GM18868 (cell line): ENCODE measurements around the gene SSBP3.
"Not testable (repeated sequence)": the region's sequence is repeated elsewhere in the genome, so short reads cannot be mapped to it uniquely, and the experiment has no call there.

Experiments used
- ATAC-seq: cut with Tn5 transposase; IDR thresholded peaks from one replicate; pipeline ENCODE4 v1.9.1; 2021; ENCODE audit warnings: mild to moderate bottlenecking, moderate library complexity; ENCODE audit not compliant: unreplicated experiment

SSBP3 gene

DNA sequence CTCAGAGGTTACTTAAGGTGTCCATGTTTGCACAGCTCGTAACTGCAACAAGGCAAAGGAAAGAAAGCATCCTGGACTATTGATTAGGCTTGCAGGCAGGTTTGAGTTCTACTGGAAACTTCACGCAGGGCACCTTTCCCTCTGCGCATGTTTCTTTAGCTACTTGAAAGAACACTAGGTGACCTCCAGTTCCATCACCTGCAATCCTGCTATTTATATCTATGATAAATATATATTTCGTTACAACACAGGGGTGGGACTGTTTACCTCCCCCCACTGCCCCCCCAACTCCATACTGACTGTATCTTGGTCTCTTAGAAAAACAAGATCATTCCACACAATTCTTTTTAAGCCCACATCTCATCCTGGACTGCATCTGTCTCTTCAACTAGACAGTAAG lies 12.1 kb downstream of the SSBP3 start:
- ATAC-seq = no peak

DNA sequence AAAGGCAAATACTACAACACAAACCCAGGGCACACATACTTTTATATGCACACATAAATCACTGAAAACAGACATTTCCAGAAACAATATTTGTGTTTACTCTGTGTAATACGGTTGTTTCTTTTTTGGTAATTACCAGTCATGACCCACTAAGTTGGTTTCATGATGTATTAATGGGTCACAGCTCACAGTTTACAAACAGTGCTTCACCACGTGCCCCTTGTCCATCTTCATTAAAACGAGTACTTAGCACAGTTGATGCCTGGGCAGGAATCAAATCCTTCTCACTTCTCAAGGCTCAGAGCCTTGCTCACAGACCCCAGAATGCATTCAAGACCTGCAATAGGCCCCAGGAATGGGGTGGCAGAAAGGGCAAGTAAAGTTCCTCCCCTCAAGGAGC lies 13.8 kb downstream of the SSBP3 start:
- no peak for ATAC-seq

DNA sequence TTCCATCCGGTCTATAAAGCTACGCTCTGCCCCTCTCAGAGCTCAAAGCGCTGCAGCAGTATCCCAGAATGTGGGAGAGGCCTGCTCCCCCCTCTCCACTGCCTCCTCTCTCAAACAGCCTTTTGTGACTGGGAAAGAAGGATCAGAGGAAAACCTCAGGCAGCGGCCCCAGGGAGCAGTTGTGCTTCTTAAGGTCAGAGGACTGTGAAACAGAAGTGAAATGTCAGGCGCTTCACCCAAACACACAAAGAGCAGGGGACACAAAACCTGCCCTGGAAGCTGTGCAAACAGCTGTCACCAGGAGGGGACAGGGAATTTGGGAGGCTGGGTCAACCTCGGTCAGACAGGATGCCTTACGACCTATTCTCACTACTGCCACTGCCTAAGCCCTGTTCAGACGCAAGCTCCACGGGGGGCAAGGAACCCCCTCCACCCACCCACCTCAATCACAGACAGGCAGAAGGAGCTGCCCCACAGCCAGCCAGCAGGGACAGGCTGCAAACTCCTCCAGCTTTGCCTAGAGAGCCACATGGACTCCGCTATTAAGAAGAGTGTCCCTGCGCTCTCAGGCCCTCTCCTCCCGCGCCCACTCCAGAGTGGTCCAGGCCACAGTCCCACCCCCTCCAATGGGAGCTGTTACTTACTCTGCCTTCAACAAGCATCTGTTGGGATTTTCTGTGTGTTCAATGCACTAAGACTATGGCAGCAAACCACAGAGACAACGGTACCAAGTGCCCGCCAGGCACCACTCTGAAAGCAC lies 14.6 kb downstream of the SSBP3 start:
- no peak for ATAC-seq

DNA sequence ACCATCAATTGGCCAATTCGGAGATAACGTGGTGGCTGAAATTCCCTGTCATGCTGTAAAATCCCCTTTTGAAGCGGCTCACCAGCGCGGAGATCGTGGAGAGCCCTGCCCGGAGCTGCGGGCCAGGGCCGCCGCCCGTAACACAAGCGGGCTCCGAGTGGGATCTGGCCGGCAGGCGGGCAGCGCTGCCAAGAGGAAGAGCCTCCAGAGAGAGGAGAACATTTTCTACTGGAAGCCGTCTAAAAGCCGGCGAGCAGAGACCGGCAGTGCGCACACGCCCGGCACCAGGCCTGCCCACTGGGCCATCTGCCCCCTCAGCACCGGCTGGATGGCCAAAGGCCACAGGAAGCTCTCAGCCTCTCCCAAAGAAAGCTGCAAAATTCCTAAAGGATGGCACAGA lies 15.5 kb downstream of the SSBP3 start:
- ATAC-seq = no peak

DNA sequence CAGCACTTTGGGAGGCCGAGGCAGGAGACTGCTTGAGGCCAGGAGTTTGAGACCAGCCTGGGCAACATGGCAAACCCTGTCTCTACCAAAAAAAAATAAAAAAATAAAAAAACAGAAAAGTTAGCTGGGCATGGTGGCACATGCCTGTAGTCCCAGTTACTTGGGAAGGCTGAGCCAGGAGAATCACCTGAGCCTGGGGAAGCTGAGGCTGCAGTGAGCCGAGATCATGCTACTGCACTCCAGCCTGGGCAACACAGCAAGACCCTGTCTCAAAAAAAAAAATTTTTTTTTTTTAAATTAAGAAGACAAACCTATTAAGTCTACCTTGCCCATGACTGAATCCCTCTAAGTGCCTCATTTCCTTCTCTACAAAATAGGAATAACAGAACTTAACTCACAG lies 16.6 kb downstream of the SSBP3 start:
- not testable (repeated sequence) for ATAC-seq

DNA sequence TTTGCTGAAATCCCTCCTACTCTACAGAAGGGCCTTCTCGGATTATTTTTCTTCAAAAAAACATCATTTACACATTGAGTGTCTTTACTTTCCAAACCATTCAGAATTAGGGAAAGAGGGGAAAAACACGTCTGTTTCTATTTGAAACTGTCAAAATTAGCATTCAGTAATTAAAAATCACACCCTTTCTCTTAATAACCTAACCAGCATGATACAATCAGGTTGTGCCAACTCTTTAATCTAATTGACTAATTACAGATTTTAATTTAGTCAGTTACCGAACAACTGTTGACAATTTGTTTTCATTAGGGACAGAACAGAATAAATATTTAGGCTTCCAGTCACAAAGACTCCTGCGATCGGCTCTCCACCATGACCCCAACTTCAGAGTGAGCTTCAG lies 18.8 kb downstream of the SSBP3 start:
- ATAC-seq = no peak

DNA sequence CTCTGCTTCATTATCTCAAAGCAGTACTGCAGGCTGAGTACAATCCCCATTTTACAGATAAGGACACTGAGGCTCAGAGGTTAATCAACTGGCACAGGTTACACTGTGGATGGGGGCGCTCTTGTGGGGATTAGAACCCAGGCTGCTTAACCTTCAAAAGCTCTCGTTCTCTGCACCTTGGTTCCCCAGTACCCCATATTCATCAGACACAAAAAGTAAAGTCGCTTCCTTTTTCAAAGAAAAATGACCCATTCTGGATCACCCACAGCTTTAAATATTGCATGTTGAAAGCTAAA lies 20.5 kb downstream of the SSBP3 start:
- no peak for ATAC-seq

DNA sequence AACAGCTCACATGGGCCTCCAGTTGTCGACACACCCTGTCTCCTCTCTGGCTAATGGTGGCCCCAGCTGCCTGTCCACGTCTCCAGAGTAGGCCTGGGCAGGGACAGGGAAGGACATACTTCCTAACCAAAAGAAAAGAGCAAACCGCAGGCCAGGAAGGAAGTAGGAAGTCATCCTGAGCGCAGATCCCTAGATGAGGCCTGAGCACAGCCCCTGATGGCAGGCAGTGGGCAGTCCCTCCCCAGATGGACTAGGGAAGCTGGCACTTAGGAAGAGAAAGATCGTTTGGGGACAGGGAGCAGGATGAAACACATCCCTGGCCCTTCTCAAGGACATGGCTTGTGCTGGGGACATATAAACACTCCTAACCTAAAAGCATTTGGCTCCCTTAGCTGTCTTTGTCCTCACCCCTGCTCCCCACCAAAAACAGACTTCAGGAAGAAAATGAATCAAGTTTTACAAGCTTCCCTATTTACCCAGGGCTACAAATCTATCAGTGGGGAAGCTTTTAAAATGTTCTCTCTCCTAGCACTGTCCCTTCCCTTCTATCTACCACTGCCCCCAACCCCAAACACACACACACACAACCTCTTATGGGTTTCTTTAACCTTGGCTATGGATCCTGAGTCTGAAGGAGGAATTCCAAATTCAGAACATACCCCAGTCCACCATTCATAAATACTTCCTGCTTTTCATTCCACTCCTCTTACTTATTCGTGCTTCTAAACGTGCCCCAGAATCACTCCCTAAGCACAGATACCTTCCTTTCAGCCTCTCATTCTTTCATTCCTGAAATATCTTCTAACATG lies 21.1 kb downstream of the SSBP3 start:
- no peak for ATAC-seq

DNA sequence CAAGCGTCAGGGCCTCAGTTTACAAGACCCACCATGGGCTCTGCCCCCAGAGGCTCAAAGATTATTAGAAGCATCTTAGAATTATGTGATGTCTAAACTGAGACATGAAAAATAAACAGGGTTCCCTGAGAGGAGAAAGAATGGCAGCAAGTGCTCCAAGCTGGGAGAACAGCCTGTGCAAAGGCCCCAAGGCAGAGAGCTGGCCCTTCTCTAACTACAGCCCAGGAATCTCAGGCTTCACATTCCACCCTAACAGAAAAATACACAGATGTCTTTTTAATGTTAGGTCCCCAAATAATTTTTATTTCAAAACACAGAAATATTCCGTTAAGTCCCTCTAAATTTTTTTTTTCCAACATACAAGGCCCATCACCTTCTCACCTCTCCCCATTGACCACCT lies 21.7 kb downstream of the SSBP3 start:
- no peak for ATAC-seq

DNA sequence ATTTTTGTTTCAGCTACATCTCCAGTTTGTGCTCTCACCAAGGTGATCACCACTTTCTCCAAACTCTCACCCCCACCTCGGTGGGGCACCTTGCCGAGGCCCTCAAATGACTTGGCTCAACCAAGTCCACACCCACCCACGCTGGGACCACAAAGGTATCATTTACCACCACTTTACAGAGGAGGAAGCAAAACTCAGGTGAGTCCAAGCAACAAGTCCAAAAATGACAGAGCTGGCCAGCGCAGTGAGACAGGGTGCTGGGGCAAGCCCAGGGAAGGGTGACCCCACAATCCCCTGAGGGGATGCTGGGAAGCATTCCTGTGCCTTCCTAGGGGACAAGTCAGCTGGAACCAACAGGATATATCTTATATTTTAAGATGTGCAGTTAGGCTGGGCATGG lies 24.7 kb downstream of the SSBP3 start:
- no peak for ATAC-seq

DNA sequence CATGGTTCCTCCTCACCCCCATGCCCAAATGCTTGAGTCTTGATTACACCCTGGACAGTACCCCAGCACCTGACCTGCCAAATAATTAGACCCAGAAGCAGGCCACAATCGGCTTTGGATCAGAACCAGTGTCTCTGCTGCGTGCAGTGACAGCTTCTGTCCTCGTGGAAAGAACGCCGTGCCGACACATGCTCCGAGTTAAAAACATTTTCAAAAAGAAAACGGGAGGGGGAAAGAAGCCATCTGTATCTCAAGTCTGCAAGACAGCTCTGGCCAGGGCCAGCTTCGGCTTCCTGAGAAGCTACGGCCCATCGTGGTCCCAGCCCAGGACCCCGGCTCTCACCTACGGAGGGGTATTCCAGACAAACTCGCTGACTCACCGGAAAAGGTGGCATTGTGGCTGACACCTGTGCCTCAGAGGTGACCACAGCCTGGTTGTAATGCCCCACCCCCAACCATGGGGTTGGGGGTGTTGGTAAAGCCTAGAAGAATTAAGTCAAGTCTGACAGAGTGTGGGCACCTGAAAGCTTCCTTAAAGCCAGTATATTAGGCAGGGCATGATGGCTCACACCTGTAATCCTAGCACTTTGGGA lies 25.8 kb downstream of the SSBP3 start:
- no peak for ATAC-seq

DNA sequence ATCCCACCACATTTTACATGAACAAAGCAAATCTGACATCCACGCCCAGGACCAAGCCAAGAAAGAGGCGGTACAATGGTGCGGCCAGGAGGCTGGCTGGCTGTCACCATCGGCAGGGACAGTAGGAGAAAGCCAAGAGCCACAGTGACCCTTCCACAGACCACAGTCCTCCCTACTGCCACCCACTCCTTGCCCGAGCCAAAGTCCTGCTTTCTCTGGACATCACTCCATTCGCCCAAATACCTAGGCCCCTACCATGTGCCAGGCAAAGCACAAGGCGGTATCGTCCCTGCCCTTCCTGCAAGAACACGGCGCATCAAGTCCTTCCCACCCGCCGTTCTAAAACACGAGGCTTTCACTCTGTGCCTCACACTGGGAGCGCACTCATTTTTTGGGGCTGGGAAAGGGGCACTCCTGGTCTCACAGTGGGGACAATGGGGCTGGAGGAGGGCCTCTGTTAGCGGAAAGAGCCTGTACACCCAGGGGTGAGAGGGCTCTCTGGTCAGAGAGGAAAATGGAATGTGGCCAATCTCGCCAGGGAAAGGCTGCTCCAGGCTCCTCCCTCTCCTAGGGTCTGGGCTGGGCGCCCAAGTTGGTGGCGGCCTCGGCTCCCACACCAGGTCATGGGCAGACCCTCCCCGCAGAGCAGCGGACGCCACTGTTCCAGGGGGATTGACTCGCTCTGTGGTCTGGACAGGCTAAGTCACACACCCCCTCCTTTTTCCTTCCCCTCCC lies 26.5 kb downstream of the SSBP3 start:
- ATAC-seq = no peak

DNA sequence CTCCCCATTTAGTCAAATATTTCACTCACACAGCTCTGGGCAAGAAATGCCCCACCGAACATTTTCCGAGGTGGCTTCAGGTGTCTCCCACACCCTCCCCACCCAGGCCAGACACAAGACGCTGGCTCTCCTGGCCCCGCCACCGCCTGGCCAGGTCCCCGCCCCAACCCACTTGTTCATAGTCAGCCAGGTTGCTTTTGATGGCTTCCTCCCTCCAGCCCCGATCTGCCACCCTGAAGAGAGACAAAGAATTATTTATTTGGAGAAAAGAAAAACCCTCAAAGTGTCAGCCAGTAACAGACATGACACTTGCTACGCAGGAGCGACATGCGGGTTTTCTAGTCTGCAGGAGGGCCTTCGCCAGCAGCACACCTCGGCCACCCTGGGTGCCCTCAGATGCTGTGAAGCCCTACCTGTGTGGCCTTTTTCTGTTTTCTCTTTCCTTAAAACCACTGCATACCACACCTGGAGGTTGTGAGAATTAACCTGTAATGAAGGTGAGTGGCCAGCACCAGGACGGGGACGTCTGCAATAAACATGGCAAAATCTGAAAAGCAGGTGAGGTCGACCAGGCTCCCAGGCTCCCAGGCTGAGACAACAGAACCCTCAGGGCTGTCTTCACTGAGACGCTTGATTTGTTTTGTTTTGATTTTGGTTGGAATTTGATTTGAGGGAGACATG lies 27.2 kb downstream of the SSBP3 start:
- ATAC-seq = no peak

DNA sequence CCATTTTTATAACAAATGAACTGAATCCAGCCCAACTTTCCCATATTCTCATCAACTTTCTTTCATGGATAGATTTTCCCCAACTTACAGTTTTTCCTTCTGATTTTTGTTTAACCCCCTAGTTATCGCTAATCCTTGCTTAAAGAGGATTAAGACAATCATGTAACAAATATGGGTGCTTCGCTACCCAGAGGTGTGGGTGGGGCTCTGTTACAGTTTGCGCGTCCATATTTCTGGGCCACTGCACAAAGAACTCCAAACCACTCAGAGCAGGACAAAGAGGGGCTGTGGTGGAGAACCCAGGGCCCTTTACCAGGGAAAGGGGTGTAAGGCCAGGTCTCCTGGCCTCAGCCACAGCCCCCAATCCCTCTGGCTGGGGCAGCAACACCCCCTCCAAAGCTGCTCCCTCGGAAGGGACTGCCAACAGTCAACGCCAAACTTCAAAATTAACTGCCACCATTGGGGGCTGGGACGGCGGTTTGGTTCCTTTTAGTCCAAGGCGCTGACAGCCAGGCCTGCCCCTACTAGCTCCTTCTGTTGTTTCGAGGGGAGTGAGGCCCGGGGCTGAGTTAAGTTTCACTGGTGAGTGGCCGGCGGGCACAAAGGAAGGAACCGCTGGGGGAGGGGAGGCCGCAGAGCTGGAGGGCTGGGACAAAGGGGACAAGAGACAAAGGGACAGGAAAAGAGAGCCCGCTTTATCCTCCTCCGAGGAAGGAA lies 27.9 kb downstream of the SSBP3 start:
- no peak for ATAC-seq

DNA sequence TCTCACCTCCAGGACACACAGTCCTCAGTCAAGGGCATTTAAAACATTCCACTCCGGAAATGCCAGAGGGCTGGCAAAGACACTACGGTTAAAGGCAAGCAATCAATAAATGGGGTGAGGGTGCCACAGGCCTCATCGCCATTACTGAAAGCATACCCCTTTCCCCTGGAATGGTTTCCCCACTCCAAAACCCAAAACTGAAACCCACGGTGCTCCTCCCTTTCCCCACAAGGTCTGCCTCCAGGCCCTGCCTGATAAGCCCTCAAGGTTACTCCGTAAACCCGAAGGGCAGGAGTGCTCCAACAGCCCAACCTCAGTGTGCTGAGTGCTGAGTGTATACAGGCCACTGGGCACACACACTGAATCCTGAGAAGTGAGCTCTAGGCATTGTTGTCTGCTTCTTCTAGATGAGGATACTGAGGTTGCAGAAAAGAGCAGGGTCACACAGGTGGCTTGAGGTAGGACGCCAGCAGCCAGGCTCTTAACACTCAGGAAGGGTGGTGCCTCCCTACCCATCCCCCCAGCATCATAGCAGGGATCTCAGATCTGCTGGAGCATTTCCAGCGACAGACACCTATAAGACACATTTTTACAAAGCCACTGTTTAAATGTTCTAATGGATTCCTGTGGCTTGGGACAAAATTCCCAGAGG lies 29.0 kb downstream of the SSBP3 start:
- ATAC-seq = no peak

DNA sequence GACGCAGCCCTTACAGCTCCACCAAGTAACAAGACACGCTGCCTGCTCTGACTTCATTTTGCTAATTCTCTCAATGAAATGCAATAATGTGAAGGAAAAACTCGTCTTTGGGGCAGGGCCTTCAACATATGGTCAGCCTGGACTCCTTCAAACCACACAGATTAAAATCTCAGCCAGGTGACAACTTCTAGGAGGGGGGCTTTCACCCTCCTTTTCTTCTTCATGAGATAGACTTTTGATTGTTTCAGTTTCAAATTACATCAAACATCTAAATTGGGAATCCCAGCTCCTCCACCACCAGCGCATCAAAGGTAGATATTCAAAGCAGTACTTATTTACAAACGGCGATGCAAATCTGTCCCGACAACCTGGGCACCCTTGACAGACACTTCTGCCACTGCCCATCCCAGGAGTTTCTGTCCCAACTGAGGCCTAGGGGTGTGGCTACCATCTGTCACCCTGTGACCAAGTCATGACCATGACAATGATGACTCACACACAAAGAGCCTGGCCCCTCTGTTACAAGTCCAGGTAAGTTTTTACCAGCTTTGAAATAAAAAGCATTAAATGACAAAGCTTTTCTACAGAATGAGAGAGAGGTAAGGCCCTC lies 29.7 kb downstream of the SSBP3 start:
- ATAC-seq = peak; percentile 49

DNA sequence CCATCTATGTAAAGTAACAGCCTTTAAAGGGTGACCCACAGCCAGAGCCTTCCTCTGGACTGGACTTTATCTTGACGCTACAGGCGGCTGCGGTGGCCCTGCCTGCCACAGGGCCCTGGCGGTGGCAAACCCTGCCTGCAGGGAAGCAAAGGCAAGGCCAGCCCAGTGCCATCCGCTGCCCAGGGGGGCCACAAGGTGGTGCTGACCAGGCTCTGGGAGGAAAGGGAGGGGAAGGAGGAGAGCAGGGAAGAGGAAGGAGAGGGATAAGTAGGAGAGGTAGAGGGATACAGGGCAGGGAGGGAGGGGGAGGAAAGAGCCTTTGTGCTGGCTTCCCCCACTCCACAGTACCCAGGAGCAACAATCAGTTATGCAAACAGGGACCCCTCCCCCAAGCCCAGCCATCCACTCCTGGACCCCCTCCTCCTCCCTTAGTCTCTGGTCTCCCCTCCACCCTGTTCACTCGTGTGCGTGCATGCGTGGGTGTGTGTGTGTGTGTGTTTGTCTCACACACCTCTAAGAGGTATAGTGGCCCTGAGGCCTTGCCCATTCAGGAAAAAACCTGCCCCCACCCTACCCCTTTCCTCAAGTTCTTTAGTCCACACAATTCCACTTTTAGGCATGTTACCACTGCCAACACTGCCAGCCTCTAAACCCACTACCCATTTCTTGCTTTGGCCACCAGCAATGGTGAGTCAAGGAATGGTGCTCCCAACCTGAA lies 30.3 kb downstream of the SSBP3 start:
- ATAC-seq = no peak

DNA sequence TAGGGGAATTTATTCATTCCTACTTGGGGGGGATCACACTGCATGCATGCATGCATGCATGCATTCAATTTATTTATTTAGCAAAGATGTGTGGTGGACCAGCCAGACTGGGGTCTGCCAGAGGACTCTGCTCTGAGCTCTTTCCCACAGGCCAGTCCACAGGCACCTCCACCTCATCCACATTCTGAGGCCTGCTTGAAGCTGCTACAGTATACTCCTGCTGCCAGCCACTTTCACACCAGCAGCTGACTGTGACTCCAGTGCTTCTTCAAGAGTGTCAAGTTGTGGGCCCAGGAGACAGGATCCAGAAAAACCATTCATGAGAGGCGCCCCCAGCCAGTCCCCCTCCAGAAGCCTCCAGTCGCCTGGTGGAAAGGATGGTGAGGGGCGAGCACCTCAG lies 30.9 kb downstream of the SSBP3 start:
- ATAC-seq = no peak

DNA sequence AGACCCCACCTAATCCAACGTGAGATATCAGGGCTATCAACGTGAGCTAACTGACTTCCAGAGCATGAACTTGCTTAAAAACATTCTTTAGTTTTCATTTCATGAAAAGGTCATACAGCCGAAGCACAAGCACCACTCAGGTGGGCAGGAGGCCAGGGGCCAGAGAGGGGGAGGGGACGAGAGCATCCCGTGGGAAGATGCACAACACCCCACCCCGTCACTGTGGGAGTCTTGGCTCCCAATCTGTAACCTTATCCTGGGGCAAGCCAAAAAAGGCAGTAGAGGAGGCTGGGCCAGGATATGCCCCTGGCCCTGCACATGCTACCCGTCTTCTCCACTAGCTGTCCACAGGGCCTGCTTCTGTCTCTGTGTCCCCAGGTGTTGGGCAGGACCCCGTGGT lies 31.4 kb downstream of the SSBP3 start:
- no peak for ATAC-seq
